IMR-90 (cell line): ENCODE data around the gene IL13.

Source experiments
- CEBPB ChIP-seq: IDR thresholded peaks from 2 replicates; pipeline ENCODE4 v1.6.1; 2012; ENCODE audit warnings: low read depth, low read length, improper control_type of control experiment
- MXI1 ChIP-seq: IDR thresholded peaks from 2 replicates; pipeline ENCODE4 v1.6.1; 2012; ENCODE audit warnings: low read depth, mild to moderate bottlenecking, low read length, moderate library complexity, borderline replicate concordance
- TF ChIP-seq, protein P1 (sequence below): conservative IDR thresholded peaks from 2 replicates; pipeline ENCODE4 v1.5.1; 2012; ENCODE audit warnings: mild to moderate bottlenecking, low read depth, low read length, improper control_type of control experiment

GRCh38 chr5:132665574-132666080, 7.7 kb downstream of the IL13 start:
- TF ChIP-seq, protein P1, sequence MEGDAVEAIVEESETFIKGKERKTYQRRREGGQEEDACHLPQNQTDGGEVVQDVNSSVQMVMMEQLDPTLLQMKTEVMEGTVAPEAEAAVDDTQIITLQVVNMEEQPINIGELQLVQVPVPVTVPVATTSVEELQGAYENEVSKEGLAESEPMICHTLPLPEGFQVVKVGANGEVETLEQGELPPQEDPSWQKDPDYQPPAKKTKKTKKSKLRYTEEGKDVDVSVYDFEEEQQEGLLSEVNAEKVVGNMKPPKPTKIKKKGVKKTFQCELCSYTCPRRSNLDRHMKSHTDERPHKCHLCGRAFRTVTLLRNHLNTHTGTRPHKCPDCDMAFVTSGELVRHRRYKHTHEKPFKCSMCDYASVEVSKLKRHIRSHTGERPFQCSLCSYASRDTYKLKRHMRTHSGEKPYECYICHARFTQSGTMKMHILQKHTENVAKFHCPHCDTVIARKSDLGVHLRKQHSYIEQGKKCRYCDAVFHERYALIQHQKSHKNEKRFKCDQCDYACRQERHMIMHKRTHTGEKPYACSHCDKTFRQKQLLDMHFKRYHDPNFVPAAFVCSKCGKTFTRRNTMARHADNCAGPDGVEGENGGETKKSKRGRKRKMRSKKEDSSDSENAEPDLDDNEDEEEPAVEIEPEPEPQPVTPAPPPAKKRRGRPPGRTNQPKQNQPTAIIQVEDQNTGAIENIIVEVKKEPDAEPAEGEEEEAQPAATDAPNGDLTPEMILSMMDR, result no peak
- TF ChIP-seq MXI1 (no peak), CEBPB (no peak)
